Liver (tissue), 3 donors: ENCODE measurements around the gene RXFP2.

ENCODE experiments used
- MAX ChIP-seq: IDR thresholded peaks from 2 replicates; pipeline ENCODE4 v1.6.1; 2016; ENCODE audit warnings: antibody characterized with exemption
- RAD21 ChIP-seq, 2 donors: IDR thresholded peaks; 2 replicates each; pipeline ENCODE4 v1.6.1; 2016; ENCODE audit warnings: antibody characterized with exemption in 2 of 2, mild to moderate bottlenecking in 2 of 2
- TF ChIP-seq, protein P1 (sequence below): fragments of 150-350 bp; IDR thresholded peaks from 2 replicates; pipeline ENCODE4 v1.5.1; 2017; ENCODE audit warnings: improper control_type of control experiment, low read depth, low read length; ENCODE audit not compliant: missing input control
- donor health status: healthy.
- donor health status: healthy.

- TF ChIP-seq RAD21 (IDR thresholded peaks at IDR 0.05) (no peak), MAX (no peak)
- TF ChIP-seq, protein P1, sequence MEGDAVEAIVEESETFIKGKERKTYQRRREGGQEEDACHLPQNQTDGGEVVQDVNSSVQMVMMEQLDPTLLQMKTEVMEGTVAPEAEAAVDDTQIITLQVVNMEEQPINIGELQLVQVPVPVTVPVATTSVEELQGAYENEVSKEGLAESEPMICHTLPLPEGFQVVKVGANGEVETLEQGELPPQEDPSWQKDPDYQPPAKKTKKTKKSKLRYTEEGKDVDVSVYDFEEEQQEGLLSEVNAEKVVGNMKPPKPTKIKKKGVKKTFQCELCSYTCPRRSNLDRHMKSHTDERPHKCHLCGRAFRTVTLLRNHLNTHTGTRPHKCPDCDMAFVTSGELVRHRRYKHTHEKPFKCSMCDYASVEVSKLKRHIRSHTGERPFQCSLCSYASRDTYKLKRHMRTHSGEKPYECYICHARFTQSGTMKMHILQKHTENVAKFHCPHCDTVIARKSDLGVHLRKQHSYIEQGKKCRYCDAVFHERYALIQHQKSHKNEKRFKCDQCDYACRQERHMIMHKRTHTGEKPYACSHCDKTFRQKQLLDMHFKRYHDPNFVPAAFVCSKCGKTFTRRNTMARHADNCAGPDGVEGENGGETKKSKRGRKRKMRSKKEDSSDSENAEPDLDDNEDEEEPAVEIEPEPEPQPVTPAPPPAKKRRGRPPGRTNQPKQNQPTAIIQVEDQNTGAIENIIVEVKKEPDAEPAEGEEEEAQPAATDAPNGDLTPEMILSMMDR: no peak
Observed at GRCh38 chr13:31722673-31723072, 16.7 kb upstream of the RXFP2 start.
